ENCODE results near the gene NCK2. TPM values are rescaled to one million over a fixed set of nuclear protein-coding genes. Genes with fewer than 3 reads are reported as not detected.

Gene NCK2
- polyA plus RNA-seq, 1 of the 3 experiments (the other 2 are of a cell fraction), result 42.8 TPM

DNA sequence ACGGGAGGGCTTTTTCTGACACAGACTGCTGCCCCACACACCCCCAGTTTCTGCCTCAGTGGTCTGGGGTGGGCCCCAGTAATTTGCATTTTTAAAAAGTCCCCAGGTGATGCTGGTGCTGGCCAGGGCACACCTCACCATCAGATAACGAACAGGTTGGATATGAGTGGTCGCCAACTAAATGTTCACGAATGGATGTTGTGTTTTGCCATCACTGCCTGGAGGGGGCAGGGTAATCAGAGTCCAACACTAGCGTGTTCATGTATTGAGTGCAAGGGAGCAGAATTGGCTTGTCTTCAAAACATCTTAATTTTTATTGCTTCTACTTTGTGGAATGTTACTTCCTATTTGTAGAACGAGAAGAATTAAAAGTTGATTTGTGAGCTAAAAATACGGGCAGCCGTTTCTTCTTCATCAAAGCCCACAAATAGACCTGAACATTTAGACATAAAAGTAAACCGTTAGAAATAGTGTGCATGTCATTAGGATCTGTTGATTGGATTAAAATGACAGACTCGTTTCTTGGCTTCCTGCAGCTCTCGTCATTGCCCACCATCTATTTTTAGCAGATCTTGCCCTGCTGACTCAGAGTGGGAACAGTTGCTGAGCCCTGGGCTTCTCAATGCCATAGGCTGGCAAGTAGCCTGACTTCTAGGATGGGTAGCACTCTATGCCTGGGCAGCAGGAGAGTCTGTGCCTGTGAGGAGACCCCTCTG, 45.2 kb downstream of the NCK2 start:
- peak overlapping the region; percentile 14 to 64; a peak in 3 of 4 replicates for H3K27ac ChIP-seq (ENCODE audit: low read depth in 2 of 2, low read length in 1 of 2)
- H3K4me1 ChIP-seq (ENCODE audit: control insufficient read depth in 1 of 2, insufficient read depth in 2 of 2, low read depth in 1 of 2, low read length in 1 of 2), result peaks cover 15 to 21% of the 10 kb centered on the region in 2 experiments
- ChIA-PET POLR2A (no interaction called here), CTCF (interaction anchor here (1.5 kb wide), 1 partner anchor 11 kb away, joined by 4 read pairs; no protein-coding TSS in a partner anchor)
- H2AFZ ChIP-seq (ENCODE audit: low read depth), result no peak overlapping the region
- no peak for DNase-seq
- H3K9me2 ChIP-seq, result no peaks in the 10 kb centered on the region
- H3K27me3 ChIP-seq (ENCODE audit: insufficient read depth), result no peaks in the 10 kb centered on the region
- no peaks in the 10 kb centered on the region for H3K9me3 ChIP-seq
- H4K20me1 ChIP-seq (ENCODE audit: insufficient read depth), result peaks cover 65% of the 10 kb centered on the region
- peak overlapping the region; percentile 65 for H3K4me2 ChIP-seq
- 49% methylated on average over 9 of the region's 11 CpGs for WGBS (ENCODE audit: low lambda C conversion rate)
- TF ChIP-seq USF1 (IDR thresholded peaks at IDR 0.05; ENCODE audit: borderline replicate concordance, low read depth) (no peak), NFIC (IDR thresholded peaks at IDR 0.05; ENCODE audit: borderline replicate concordance) (peak; percentile 56; the same call in 1 of the 2 replicates), IRF3 (IDR thresholded peaks at IDR 0.05; ENCODE audit: low read depth, low read length) (no peak), RXRA (IDR thresholded peaks at IDR 0.05; ENCODE audit: borderline replicate concordance, low read depth) (no peak), NRF1 (IDR thresholded peaks at IDR 0.05; ENCODE audit: low read depth, low read length) (no peak), JUND (IDR thresholded peaks at IDR 0.05) (peak; percentile 49; the same call in 1 of the 2 replicates), FOSL2 (IDR thresholded peaks at IDR 0.05; ENCODE audit: borderline replicate concordance, low read depth) (peak; percentile 39; the same call in 1 of the 2 replicates), MAX (IDR thresholded peaks at IDR 0.05; ENCODE audit: low read depth) (no peak), GABPA (IDR thresholded peaks at IDR 0.05; ENCODE audit: low read depth) (no peak), GATA2 (CRISPR knock-in tag; IDR thresholded peaks at IDR 0.05) (no peak), RAD21 (IDR thresholded peaks at IDR 0.05; ENCODE audit: low read length) (no peak), EP300 (IDR thresholded peaks at IDR 0.05; ENCODE audit: borderline replicate concordance in 1 of 2, low read depth in 1 of 2, low read length in 1 of 2) (no peak), MEF2A (IDR thresholded peaks at IDR 0.05; ENCODE audit: borderline replicate concordance, low read depth) (peak; percentile 96)
- TF ChIP-seq, protein P1, sequence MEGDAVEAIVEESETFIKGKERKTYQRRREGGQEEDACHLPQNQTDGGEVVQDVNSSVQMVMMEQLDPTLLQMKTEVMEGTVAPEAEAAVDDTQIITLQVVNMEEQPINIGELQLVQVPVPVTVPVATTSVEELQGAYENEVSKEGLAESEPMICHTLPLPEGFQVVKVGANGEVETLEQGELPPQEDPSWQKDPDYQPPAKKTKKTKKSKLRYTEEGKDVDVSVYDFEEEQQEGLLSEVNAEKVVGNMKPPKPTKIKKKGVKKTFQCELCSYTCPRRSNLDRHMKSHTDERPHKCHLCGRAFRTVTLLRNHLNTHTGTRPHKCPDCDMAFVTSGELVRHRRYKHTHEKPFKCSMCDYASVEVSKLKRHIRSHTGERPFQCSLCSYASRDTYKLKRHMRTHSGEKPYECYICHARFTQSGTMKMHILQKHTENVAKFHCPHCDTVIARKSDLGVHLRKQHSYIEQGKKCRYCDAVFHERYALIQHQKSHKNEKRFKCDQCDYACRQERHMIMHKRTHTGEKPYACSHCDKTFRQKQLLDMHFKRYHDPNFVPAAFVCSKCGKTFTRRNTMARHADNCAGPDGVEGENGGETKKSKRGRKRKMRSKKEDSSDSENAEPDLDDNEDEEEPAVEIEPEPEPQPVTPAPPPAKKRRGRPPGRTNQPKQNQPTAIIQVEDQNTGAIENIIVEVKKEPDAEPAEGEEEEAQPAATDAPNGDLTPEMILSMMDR (IDR thresholded peaks at IDR 0.05), result peak; percentile 19; the same call in 1 of the 2 replicates
- TF ChIP-seq, protein P2, sequence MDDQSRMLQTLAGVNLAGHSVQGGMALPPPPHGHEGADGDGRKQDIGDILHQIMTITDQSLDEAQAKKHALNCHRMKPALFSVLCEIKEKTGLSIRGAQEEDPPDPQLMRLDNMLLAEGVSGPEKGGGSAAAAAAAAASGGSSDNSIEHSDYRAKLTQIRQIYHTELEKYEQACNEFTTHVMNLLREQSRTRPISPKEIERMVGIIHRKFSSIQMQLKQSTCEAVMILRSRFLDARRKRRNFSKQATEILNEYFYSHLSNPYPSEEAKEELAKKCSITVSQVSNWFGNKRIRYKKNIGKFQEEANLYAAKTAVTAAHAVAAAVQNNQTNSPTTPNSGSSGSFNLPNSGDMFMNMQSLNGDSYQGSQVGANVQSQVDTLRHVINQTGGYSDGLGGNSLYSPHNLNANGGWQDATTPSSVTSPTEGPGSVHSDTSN (IDR thresholded peaks at IDR 0.05), result peak; percentile 39; the same call in 1 of the 2 replicates
- H3K4me3 ChIP-seq (ENCODE audit: low read depth in 2 of 2, low read length in 1 of 2), result peak overlapping the region in 1 of 2 experiments; percentile 30; a peak in 2 of 4 replicates
- H3K36me3 ChIP-seq (replicated peaks in 1 of 2; ENCODE audit: control insufficient read depth in 1 of 2, insufficient read depth in 2 of 2, low read length in 1 of 2), result no peaks in the 10 kb centered on the region
- peaks cover 71% of the 10 kb centered on the region for H3K79me2 ChIP-seq (ENCODE audit: insufficient read depth)
- H3F3A ChIP-seq (replicated peaks; ENCODE audit: insufficient read depth), result peaks cover 15% of the 10 kb centered on the region
- no peak overlapping the region for H3K9ac ChIP-seq

All from SK-N-SH (cell line).